HepG2 (cell line): ENCODE measurements around the gene EPB41. TPM values are rescaled to one million over a fixed set of nuclear protein-coding genes. Genes with fewer than 3 reads are reported as not detected.

Source experiments
- ARID5B ChIP-seq: IDR thresholded peaks from 2 replicates; pipeline ENCODE4 v1.4.0; 2020; ENCODE audit warnings: mild to moderate bottlenecking, missing genetic modification reagents
- ATF7 ChIP-seq, 2 experiments: fragments of 450-650 bp in 1 of 2; sonication (generic) in 1 of 2; formaldehyde crosslinking in 1 of 2; IDR thresholded peaks; 2 replicates each; pipeline versions ENCODE4 v1.4.0 to v1.6.1; 2016 to 2020; ENCODE audit warnings: antibody characterized with exemption in 1 of 2, mild to moderate bottlenecking in 1 of 2, missing genetic modification reagents in 1 of 2
- FOXA1 ChIP-seq, 2 experiments: fragments of 450-650 bp in 1 of 2; sonication (generic) in 1 of 2; formaldehyde crosslinking in 1 of 2; IDR thresholded peaks; 2 replicates each; pipeline versions ENCODE4 v1.4.0 to v1.6.1; 2016 to 2020; ENCODE audit warnings: missing genetic modification reagents in 1 of 2
- FOXA3 ChIP-seq: IDR thresholded peaks from 2 replicates; pipeline ENCODE4 v1.6.1; 2016; ENCODE audit warnings: missing genetic modification reagents, missing compliant biosample characterization
- FOXO4 ChIP-seq: sonication (generic); formaldehyde crosslinking; conservative IDR thresholded peaks from 2 replicates; pipeline ENCODE4 v1.8.1; 2023; ENCODE audit warnings: missing genetic modification reagents
- NKX3-1 ChIP-seq: sonication (generic); formaldehyde crosslinking; IDR thresholded peaks from 2 replicates; pipeline ENCODE4 v1.5.0; 2020; ENCODE audit warnings: missing genetic modification reagents
- RCOR2 ChIP-seq: IDR thresholded peaks from 2 replicates; pipeline ENCODE4 v1.6.1; 2016; ENCODE audit warnings: missing biosample characterization, missing genetic modification reagents
- SOX6 ChIP-seq, 2 experiments: fragments of 450-650 bp in 1 of 2; sonication (generic) in 1 of 2; formaldehyde crosslinking in 1 of 2; IDR thresholded peaks; 2 replicates each; pipeline versions ENCODE4 v1.4.0 to v1.6.1; 2017 to 2020; ENCODE audit warnings: antibody characterized with exemption in 1 of 2, mild to moderate bottlenecking in 1 of 2, missing genetic modification reagents in 1 of 2
- ZC3H4 ChIP-seq: sonication (generic); formaldehyde crosslinking; IDR thresholded peaks from 2 replicates; pipeline ENCODE4 v1.4.0; 2020; ENCODE audit warnings: missing genetic modification reagents, borderline replicate concordance
- ZFP82 ChIP-seq: sonication (generic); formaldehyde crosslinking; IDR thresholded peaks from 2 replicates; pipeline ENCODE4 v1.5.1; 2020; ENCODE audit warnings: mild to moderate bottlenecking, missing genetic modification reagents, borderline replicate concordance
- ZFP91 ChIP-seq: sonication (generic); formaldehyde crosslinking; IDR thresholded peaks from 2 replicates; pipeline ENCODE4 v1.9.0; 2022; ENCODE audit warnings: missing genetic modification reagents, mild to moderate bottlenecking, borderline replicate concordance
- ZNF569 ChIP-seq: sonication (generic); formaldehyde crosslinking; IDR thresholded peaks from 2 replicates; pipeline ENCODE4 v1.5.0; 2020; ENCODE audit warnings: mild to moderate bottlenecking, missing genetic modification reagents, moderate library complexity, borderline replicate concordance
- ZNF670 ChIP-seq: sonication (generic); formaldehyde crosslinking; IDR thresholded peaks from 2 replicates; pipeline ENCODE4 v1.8.0; 2022; ENCODE audit warnings: mild to moderate bottlenecking, missing genetic modification reagents, borderline replicate concordance
- ZNF766 ChIP-seq: sonication (generic); formaldehyde crosslinking; IDR thresholded peaks from 2 replicates; pipeline ENCODE4 v1.5.0; 2020; ENCODE audit warnings: missing genetic modification reagents, borderline replicate concordance
- polyA plus RNA-seq, 8 experiments: library from polyadenylated mRNA; depleted of rRNA in 3 of 8; stranded (reverse) in 7 of 8; unstranded in 1 of 8; fragments of >200 nt; fragmentation: Illumina TruSeq in 4 of 8; extraction: Trizol in 4 of 8; gene quantifications; 2 replicates each; pipeline versions ENCODE4 v1.2.1 to v1.2.3, GENCODE V29; 2011 to 2016; ENCODE audit warnings: low read depth in 4 of 8, missing spikeins in 1 of 8, mixed read lengths in 1 of 8; ENCODE audit not compliant: insufficient read depth in 1 of 8
- total RNA-seq, 5 experiments: library from RNA; depleted of rRNA; stranded (reverse); fragments of >200 nt; fragmentation: Illumina TruSeq; extraction: Trizol; gene quantifications; 2 replicates each; pipeline ENCODE4 v1.2.3, GENCODE V29; 2016; ENCODE audit warnings: low read depth in 1 of 5
- TF ChIP-seq, protein P1 (sequence below): sonication (generic); formaldehyde crosslinking; IDR thresholded peaks from 2 replicates; pipeline ENCODE4 v1.4.0; 2020; ENCODE audit warnings: missing genetic modification reagents

EPB41 gene
- total and polyA plus RNA-seq, 2 of the 13 experiments (the other 11 are each of a cell fraction or from before 2014, with no cell fraction given) = 34.5 to 46.7 TPM

DNA sequence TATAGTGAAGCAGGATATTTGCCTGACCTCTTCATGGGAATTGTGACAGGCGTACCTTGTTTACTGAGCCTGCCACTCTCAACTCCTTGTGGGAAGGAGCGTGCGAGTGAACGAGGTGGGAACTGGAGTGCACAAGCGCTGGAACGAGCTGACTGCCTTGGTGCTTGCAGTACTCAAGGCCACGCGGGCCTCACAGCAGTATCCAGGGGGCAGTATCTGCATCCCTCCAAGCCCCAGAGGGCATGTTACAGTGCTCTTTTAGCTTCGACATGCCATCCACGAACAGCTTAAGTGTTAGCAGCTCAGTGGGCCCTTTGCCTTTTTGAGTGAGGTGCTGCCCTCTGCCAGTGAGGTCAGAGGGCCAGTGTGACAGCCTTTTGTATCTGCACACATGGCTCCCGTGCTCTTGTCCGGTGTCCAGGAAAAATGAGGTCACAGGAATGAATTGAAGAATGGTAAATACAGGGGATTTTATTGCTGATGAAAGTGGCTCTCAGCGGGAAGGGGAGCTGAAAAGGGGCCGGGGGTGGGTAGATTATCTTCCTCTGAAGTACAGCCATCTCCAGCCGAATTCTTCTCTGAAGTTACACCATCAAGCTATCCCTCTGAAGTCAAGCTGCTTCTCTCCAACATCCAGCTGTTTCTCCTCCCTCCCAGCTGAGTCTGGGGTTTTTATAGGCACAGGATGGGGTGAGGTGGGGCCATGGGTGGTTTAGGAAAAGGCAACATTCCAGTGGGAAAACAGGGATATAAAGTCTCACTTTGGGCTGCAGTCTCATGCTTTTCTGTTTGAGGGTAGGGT lies 69.3 kb downstream of the EPB41 start (continued):
- TF ChIP-seq ATF7 (IDR thresholded peaks at IDR 0.05) = no peak
- no peak for TF ChIP-seq ATF7 (CRISPR knock-in tag; IDR thresholded peaks at IDR 0.05)
- TF ChIP-seq ZC3H4 (CRISPR knock-in tag) = no peak
- TF ChIP-seq NKX3-1 (CRISPR knock-in tag) = no peak
- no peak for TF ChIP-seq FOXA1 (IDR thresholded peaks at IDR 0.05)
- TF ChIP-seq FOXA1 (CRISPR knock-in tag; IDR thresholded peaks at IDR 0.05) = peak; percentile 54; the same call in 1 of the 2 replicates
- TF ChIP-seq ZFP91 = peak; percentile 46; the same call in 1 of the 2 replicates
- TF ChIP-seq FOXA3 (CRISPR knock-in tag) = peak; percentile 62
- no peak for TF ChIP-seq ZNF766
- TF ChIP-seq ARID5B (CRISPR knock-in tag) = no peak; the same call in 1 of the 2 replicates
- no peak for TF ChIP-seq RCOR2 (CRISPR knock-in tag)
- TF ChIP-seq, protein P1, sequence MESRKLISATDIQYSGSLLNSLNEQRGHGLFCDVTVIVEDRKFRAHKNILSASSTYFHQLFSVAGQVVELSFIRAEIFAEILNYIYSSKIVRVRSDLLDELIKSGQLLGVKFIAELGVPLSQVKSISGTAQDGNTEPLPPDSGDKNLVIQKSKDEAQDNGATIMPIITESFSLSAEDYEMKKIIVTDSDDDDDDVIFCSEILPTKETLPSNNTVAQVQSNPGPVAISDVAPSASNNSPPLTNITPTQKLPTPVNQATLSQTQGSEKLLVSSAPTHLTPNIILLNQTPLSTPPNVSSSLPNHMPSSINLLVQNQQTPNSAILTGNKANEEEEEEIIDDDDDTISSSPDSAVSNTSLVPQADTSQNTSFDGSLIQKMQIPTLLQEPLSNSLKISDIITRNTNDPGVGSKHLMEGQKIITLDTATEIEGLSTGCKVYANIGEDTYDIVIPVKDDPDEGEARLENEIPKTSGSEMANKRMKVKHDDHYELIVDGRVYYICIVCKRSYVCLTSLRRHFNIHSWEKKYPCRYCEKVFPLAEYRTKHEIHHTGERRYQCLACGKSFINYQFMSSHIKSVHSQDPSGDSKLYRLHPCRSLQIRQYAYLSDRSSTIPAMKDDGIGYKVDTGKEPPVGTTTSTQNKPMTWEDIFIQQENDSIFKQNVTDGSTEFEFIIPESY (CRISPR knock-in tag) = peak; percentile 53; the same call in 1 of the 2 replicates
- TF ChIP-seq ZNF569 (CRISPR knock-in tag) = no peak
- no peak for TF ChIP-seq ZNF670 (CRISPR knock-in tag)
- no peak for TF ChIP-seq SOX6 (IDR thresholded peaks at IDR 0.05)
- 0 out of 2 replicates have a peak, but pooled peaks have one; percentile 17 for TF ChIP-seq SOX6 (CRISPR knock-in tag; IDR thresholded peaks at IDR 0.05)
- no peak for TF ChIP-seq FOXO4 (CRISPR knock-in tag)
- no peak for TF ChIP-seq ZFP82
